Heart right ventricle (tissue), 16 donors: ENCODE results near the gene SLC6A6. TPM values are rescaled to one million over a fixed set of nuclear protein-coding genes. Genes with fewer than 3 reads are reported as not detected.

ENCODE experiments used
- ATAC-seq, 8 donors: fragments of 200-7000 bp; cut with Tn5 transposase; one replicate each; pipeline ENCODE4 v1.9.1; 2020; ENCODE audit warnings: mild to moderate bottlenecking in 8 of 8, moderate library complexity in 8 of 8, moderate number of reproducible peaks in 1 of 8
- DNase-seq, 2 donors: peaks; one replicate each; pipeline ENCODE4 v3.0.0-alpha.2; 2020
- H3K27ac ChIP-seq, 10 donors: fragments of 200-600 bp; sonication (generic) in 2 of 10; one replicate each; pipeline versions ENCODE4 v1.5.0 to v1.8.0; 2020 to 2022; ENCODE audit warnings: mild to moderate bottlenecking in 3 of 10
- H3K27me3 ChIP-seq, 7 donors: fragments of 200-600 bp; one replicate each; pipeline ENCODE4 v1.8.0; 2021 to 2022; ENCODE audit warnings: mild to moderate bottlenecking in 2 of 7
- H3K36me3 ChIP-seq, 9 donors: fragments of 200-600 bp; sonication (generic) in 1 of 9; one replicate each; pipeline versions ENCODE4 v1.5.0 to v1.8.0; 2020 to 2022; ENCODE audit warnings: mild to moderate bottlenecking in 2 of 9
- H3K4me1 ChIP-seq, 9 donors: fragments of 200-600 bp; sonication (generic) in 1 of 9; one replicate each; pipeline versions ENCODE4 v1.5.0 to v1.8.0; 2020 to 2022; ENCODE audit warnings: mild to moderate bottlenecking in 4 of 9
- H3K4me3 ChIP-seq, 10 donors: fragments of 200-600 bp; sonication (generic) in 2 of 10; one replicate each; pipeline versions ENCODE4 v1.5.0 to v1.8.0; 2020 to 2022; ENCODE audit warnings: mild to moderate bottlenecking in 7 of 10, moderate library complexity in 2 of 10
- H3K9me3 ChIP-seq, 11 donors: fragments of 200-600 bp in 10 of 11; sonication (generic) in 2 of 11; one replicate each; pipeline versions ENCODE4 v1.5.0 to v1.8.0; 2013 to 2022; ENCODE audit warnings: mild to moderate bottlenecking in 2 of 11, control low read depth in 1 of 11, moderate library complexity in 1 of 11
- WGBS, 2 donors: extraction: QIAGEN DNeasy Blood & Tissue Kit; methylation state at CpG; one replicate each; pipeline ENCODE4 v1.1.7; 2013; ENCODE audit warnings: inconsistent platforms in 1 of 2; 5-methylcytosine and 5-hydroxymethylcytosine counted together
- intact Hi-C, 10 donors: fragments of 100-400 bp; cut with DNase I; formaldehyde crosslinking; loops; one replicate each; pipeline versions ENCODE4 v1.11.1 to v1.14.2; 2022
- polyA plus RNA-seq, 2 donors: library from polyadenylated mRNA; stranded (reverse); fragments of 200-250 nt; gene quantifications; one replicate each; pipeline ENCODE4 v1.2.3, GENCODE V29; 2013
- total RNA-seq, 10 donors: library from RNA; stranded (reverse); fragmentation: NEBNext Ultra II Directional in 3 of 10; extraction: Animal tissue kit (Norgen Biotek cat#: 25700) in 3 of 10; gene quantifications; one replicate each; pipeline versions ENCODE4 v1.2.1 to v1.2.4, GENCODE V29; 2021 to 2023
- TF ChIP-seq, protein P1 (sequence below), 9 donors: fragments of 200-600 bp; sonication (generic) in 2 of 9; IDR thresholded peaks; one replicate each; pipeline versions ENCODE4 v1.5.0 to v1.8.0; 2021 to 2022; ENCODE audit warnings: antibody characterized with exemption in 9 of 9, mild to moderate bottlenecking in 5 of 9, moderate library complexity in 1 of 9
- donor health status: Arrhythmogenic right ventricular cardiomyopathy.
- donor health status: ischemic (EF 13 %, LVEDD 7.1; RV severe dilation, severe dysfunction).
- donor health status: healthy with polysubstance abuse.
- donor health status: DM: no; HTN: yes; CAD: no.
- donor health status: DM: no; HTN: no; CAD: no.
- donor health status: ischemic (EF 25% LVEDD 6.9; RV normal size, moderate dysfunction).
- donor health status: ischemic (EF 25% LVEDD 5.7; RV mildly dilated, moderate dysfunction).
- donor health status: healthy.
- donor health status: DM: yes; HTN: yes; CAD: no.
- donor health status: Ischemic cardiomyopathy.
- donor health status: ischemic (EF 35%, LVEDD 5.7; RV mildly dilated, moderate dysfunction).
- donor health status: nonischemic (EF 11% LVEDD 7.7; RV severe dilation, severe dysfunction).
- donor health status: DM: yes; HTN: yes; CAD: no.
- donor health status: PGD.
- donor health status: ischemic (EF 29% LVEDD 5.4; RV normal size, mild dysfunction).
- donor health status: nonischemic (EF 23%, LVEDD 6.1; RV moderate dilation, normal function).

SLC6A6 gene
- total and polyA plus RNA-seq, 12 donors = 7.7 to 68.7 (median 44.0) TPM

GRCh38 chr3:14474363-14475081 lies 72.1 kb downstream of the SLC6A6 start:
- DNase-seq (no peak), ATAC-seq (peak in 1 of 8 donors; percentile 14)
- intact Hi-C loops = no loop called here
- no peaks in the 10 kb centered on the region for H3K9me3 ChIP-seq
- 97% methylated on average over 13 of the region's 13 CpGs for WGBS, 2 donors
- H3K36me3 ChIP-seq = peaks cover 0 to 100% (median 9%) of the 10 kb centered on the region in 9 donors
- no peak overlapping the region for H3K4me3 ChIP-seq
- H3K27me3 ChIP-seq = peaks cover 0 to 5% (median 0%) of the 10 kb centered on the region in 7 donors
- peaks cover 0 to 20% (median 5%) of the 10 kb centered on the region in 9 donors for H3K4me1 ChIP-seq
- TF ChIP-seq, protein P1, sequence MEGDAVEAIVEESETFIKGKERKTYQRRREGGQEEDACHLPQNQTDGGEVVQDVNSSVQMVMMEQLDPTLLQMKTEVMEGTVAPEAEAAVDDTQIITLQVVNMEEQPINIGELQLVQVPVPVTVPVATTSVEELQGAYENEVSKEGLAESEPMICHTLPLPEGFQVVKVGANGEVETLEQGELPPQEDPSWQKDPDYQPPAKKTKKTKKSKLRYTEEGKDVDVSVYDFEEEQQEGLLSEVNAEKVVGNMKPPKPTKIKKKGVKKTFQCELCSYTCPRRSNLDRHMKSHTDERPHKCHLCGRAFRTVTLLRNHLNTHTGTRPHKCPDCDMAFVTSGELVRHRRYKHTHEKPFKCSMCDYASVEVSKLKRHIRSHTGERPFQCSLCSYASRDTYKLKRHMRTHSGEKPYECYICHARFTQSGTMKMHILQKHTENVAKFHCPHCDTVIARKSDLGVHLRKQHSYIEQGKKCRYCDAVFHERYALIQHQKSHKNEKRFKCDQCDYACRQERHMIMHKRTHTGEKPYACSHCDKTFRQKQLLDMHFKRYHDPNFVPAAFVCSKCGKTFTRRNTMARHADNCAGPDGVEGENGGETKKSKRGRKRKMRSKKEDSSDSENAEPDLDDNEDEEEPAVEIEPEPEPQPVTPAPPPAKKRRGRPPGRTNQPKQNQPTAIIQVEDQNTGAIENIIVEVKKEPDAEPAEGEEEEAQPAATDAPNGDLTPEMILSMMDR (IDR thresholded peaks at IDR 0.05) = no peak
- H3K27ac ChIP-seq = no peak overlapping the region

GRCh38 chr3:14475621-14476020 lies 73.2 kb downstream of the SLC6A6 start:
- H3K4me3 ChIP-seq = no peak overlapping the region
- TF ChIP-seq, protein P1 (IDR thresholded peaks at IDR 0.05) = no peak
- 75 to 78% methylated on average over 7 of the region's 7 CpGs for WGBS, 2 donors
- H3K27ac ChIP-seq = no peak overlapping the region
- H3K27me3 ChIP-seq = peaks cover 0 to 5% (median 0%) of the 10 kb centered on the region in 7 donors
- H3K9me3 ChIP-seq = no peaks in the 10 kb centered on the region
- intact Hi-C loops = no loop called here
- ATAC-seq (no peak), DNase-seq (no peak)
- peaks cover 0 to 31% (median 15%) of the 10 kb centered on the region in 9 donors for H3K4me1 ChIP-seq
- H3K36me3 ChIP-seq = peaks cover 0 to 100% (median 9%) of the 10 kb centered on the region in 9 donors

DNA sequence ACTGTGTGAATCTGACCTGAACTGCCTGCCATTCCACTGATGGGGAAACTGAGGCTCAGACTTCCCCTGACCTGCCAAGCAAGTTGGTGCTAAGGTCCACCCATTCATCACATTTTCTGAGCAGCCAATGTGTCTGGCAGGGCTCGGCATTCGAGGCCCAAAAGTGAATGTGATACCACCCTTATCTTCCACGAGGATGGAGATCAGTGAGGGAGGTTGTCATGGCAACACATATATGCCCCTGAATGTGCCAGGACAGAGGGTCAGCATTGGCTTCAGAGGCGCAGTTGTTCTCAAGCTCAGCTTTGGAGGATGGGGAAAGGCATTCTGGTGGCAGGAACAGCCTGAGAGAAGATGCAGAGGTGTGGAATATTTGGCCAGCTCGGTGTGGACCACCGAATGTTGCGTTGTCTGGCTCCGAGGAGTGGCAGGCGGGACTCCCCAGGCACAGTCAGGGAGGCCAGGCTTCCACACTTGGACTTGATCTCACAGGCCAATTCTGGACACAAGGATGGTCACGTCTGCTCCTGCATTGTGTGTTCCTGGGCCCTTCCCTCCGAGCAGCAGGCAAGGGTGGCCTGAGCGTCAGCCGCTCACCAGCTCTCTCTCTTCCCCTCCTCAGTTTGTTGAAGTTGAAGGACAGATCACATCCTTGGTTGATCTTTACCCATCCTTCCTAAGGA lies 74.3 kb downstream of the SLC6A6 start:
- no peak overlapping the region for H3K4me3 ChIP-seq
- WGBS, 2 donors = 93% methylated on average over 13 of the region's 13 CpGs
- ATAC-seq (no peak), DNase-seq (no peak)
- H3K36me3 ChIP-seq = peaks cover 0 to 100% (median 9%) of the 10 kb centered on the region in 9 donors
- H3K4me1 ChIP-seq = peaks cover under 1 to 37% (median 23%) of the 10 kb centered on the region in 9 donors
- no peak overlapping the region for H3K27ac ChIP-seq
- no peaks in the 10 kb centered on the region for H3K9me3 ChIP-seq
- intact Hi-C loops = no loop called here
- TF ChIP-seq, protein P1 (IDR thresholded peaks at IDR 0.05) = no peak
- peaks cover 0 to 9% (median 0%) of the 10 kb centered on the region in 7 donors for H3K27me3 ChIP-seq

GRCh38 chr3:14477311-14477935 lies 75.0 kb downstream of the SLC6A6 start:
- DNase-seq = no peak
- 88 to 93% methylated on average over 11 of the region's 11 CpGs for WGBS, 2 donors
- no peak for ATAC-seq
- Histone ChIP-seq H3K27me3 (peaks cover 0 to 9% (median 0%) of the 10 kb centered on the region in 7 donors), H3K4me3 (no peak overlapping the region), H3K27ac (no peak overlapping the region), H3K36me3 (peaks cover 0 to 100% (median 9%) of the 10 kb centered on the region in 9 donors), H3K9me3 (no peaks in the 10 kb centered on the region), H3K4me1 (peaks cover 5 to 44% (median 29%) of the 10 kb centered on the region in 9 donors)
- TF ChIP-seq, protein P1 (IDR thresholded peaks at IDR 0.05) = no peak
- intact Hi-C loops = no loop called here
